K562 (cell line): Measurements from ENCODE around the gene MTMR6. TPM values are rescaled to one million over a fixed set of nuclear protein-coding genes. Genes with fewer than 3 reads are reported as not detected.

Experiments
- ATAC-seq: fragments of 200-7000 bp; cut with Tn5 transposase; 3 replicates; pipeline ENCODE4 v1.9.1; 2020; ENCODE audit warnings: moderate library complexity
- Bru-seq: library from RNA; stranded (reverse); fragments of 400-500 nt; gene quantifications from one replicate; lab custom pipeline; 2021; lab: Mats Ljungman, UMichigan
- BruChase-seq, 2 experiments: library from RNA; stranded (reverse); fragments of 400-500 nt; gene quantifications; one replicate each; lab custom pipeline; 2021; lab: Mats Ljungman, UMichigan
- BruUV-seq: library from RNA; stranded (reverse); fragments of 400-500 nt; replicated peaks from 2 replicates; lab custom pipeline; 2021; lab: Mats Ljungman, UMichigan
- CTCF ChIA-PET: fragments of 300-600 bp; formaldehyde crosslinking; extraction: SDS; loops from one replicate; lab custom pipeline; 2021; ENCODE audit warnings: low intra/inter-chr PET ratio; lab: Yijun Ruan, JAX
- POLR2A ChIA-PET: fragments of 300-600, 350-650 bp; sonication (Branson Sonifier 250); formaldehyde crosslinking; extraction: SDS; loops from one replicate; lab custom pipeline; 2021; ENCODE audit warnings: antibody characterized with exemption, inconsistent platforms; lab: Yijun Ruan, JAX
- DNase-seq, 4 experiments: peaks; one replicate each; pipeline versions ENCODE4 v3.0.0 to v3.0.0-alpha.2; 2011 to 2018; ENCODE audit warnings: low spot score in 3 of 4, mixed read lengths in 3 of 4; ENCODE audit errors: extremely low read depth in 1 of 4
- FAIRE-seq: peaks from 2 replicates; lab custom pipeline; 2011; peaks lifted over from hg19 to GRCh38; lab: Jason Lieb, UNC
- H2AFZ ChIP-seq: 2 replicates; pipeline ENCODE4 v1.6.0; 2011; ENCODE audit warnings: low read depth, low read length, control low read depth, inconsistent platforms
- H3K27ac ChIP-seq: fragments of 200-600 bp; 3 replicates; pipeline ENCODE4 v1.8.0; 2011; ENCODE audit warnings: low read depth, mild to moderate bottlenecking, control low read depth, inconsistent platforms, low read length, moderate library complexity, mixed read lengths; ENCODE audit errors: extremely low read depth
- H3K27me3 ChIP-seq, 2 experiments: fragments of 300-600 bp in 1 of 2; 2 replicates in 1 of 2; 3 replicates in 1 of 2; pipeline versions ENCODE4 v1.6.0 to v1.8.0; 2011; ENCODE audit warnings: inconsistent platforms in 2 of 2, low read length in 2 of 2, mild to moderate bottlenecking in 1 of 2, mixed read lengths in 1 of 2, moderate library complexity in 1 of 2; ENCODE audit not compliant: control insufficient read depth in 2 of 2, insufficient read depth in 2 of 2
- H3K36me3 ChIP-seq: fragments of 300-600 bp; 3 replicates; pipeline ENCODE4 v1.8.0; 2011; ENCODE audit warnings: mild to moderate bottlenecking, low read length, inconsistent platforms; ENCODE audit not compliant: control insufficient read depth, insufficient read depth
- H3K4me1 ChIP-seq, 2 experiments: fragments of 200-600 bp in 1 of 2; replicated peaks in 1 of 2; 2 replicates in 1 of 2; 3 replicates in 1 of 2; pipeline versions ENCODE4 v1.5.1 to v1.8.0; 2011; ENCODE audit warnings: inconsistent platforms in 2 of 2, low read length in 2 of 2, mild to moderate bottlenecking in 1 of 2, mixed read lengths in 1 of 2, moderate library complexity in 1 of 2; ENCODE audit not compliant: control insufficient read depth in 2 of 2, insufficient read depth in 2 of 2
- H3K4me2 ChIP-seq: 2 replicates; pipeline ENCODE4 v1.6.1; 2011; ENCODE audit warnings: low read length, control low read depth, inconsistent platforms, mixed read lengths; ENCODE audit not compliant: insufficient read depth
- H3K4me3 ChIP-seq: fragments of 200-600 bp; sonication (generic), shearing (Covaris generic); 2 replicates; pipeline ENCODE4 v1.5.1; 2016; ENCODE audit warnings: control low read depth, inconsistent platforms
- H3K79me2 ChIP-seq: fragments of 200-600 bp; 3 replicates; pipeline ENCODE4 v1.8.0; 2011; ENCODE audit warnings: low read length, inconsistent platforms; ENCODE audit not compliant: control insufficient read depth, insufficient read depth
- H3K9ac ChIP-seq, 2 experiments: 2 replicates each; pipeline versions ENCODE4 v1.6.0 to v1.6.1; 2011; ENCODE audit warnings: low read depth in 2 of 2, low read length in 2 of 2, control low read depth in 1 of 2, inconsistent platforms in 1 of 2, mild to moderate bottlenecking in 1 of 2, mixed read lengths in 1 of 2; ENCODE audit not compliant: insufficient read depth in 1 of 2
- H3K9me1 ChIP-seq: one replicate; pipeline ENCODE4 v1.6.0; 2011; ENCODE audit warnings: inconsistent platforms, mild to moderate bottlenecking, low read length, moderate library complexity; ENCODE audit not compliant: control insufficient read depth, insufficient read depth
- H3K9me3 ChIP-seq: replicated peaks from 2 replicates; pipeline ENCODE4 v1.5.1; 2011; ENCODE audit warnings: low read depth, low read length, inconsistent platforms; ENCODE audit not compliant: control insufficient read depth, insufficient read depth
- H4K20me1 ChIP-seq: replicated peaks from 2 replicates; pipeline ENCODE4 v1.6.1; 2011; ENCODE audit warnings: low read length, inconsistent platforms, mixed read lengths; ENCODE audit not compliant: control insufficient read depth, insufficient read depth
- BDP1 ChIP-seq: IDR thresholded peaks from 3 replicates; pipeline ENCODE4 v1.6.1; 2011; ENCODE audit not compliant: insufficient read length, insufficient read depth
- COPS2 ChIP-seq: fragments of 450-650 bp; conservative IDR thresholded peaks from 2 replicates; pipeline ENCODE4 v1.6.1; 2016; ENCODE audit warnings: mild to moderate bottlenecking, moderate library complexity
- FOSL1 ChIP-seq: fragments of 200-800 bp; sonication (Bioruptor generic); conservative IDR thresholded peaks from 2 replicates; pipeline ENCODE4 v1.6.1; 2016; ENCODE audit warnings: missing genetic modification characterization, missing compliant biosample characterization
- KLF16 ChIP-seq: IDR thresholded peaks from 2 replicates; pipeline ENCODE4 v1.6.1; 2016; ENCODE audit warnings: antibody characterized with exemption
- MTA1 ChIP-seq: fragments of 450-650 bp; IDR thresholded peaks from 2 replicates; pipeline ENCODE4 v1.6.1; 2017; ENCODE audit warnings: borderline replicate concordance
- PRPF4 ChIP-seq: fragments of 200-400 bp; formaldehyde crosslinking; IDR thresholded peaks from one replicate; pipeline ENCODE4 v1.6.1; 2017; ENCODE audit warnings: low read length, low read depth, mild to moderate bottlenecking; ENCODE audit not compliant: insufficient read depth, poor library complexity, severe bottlenecking
- RAD21 ChIP-seq, 2 experiments: fragments of 250-450 bp in 1 of 2; fragments of 450-650 bp in 1 of 2; sonication (Bioruptor Pico) in 1 of 2; formaldehyde crosslinking in 1 of 2; IDR thresholded peaks in 1 of 2; conservative IDR thresholded peaks in 1 of 2; 2 replicates each; pipeline versions ENCODE4 v1.4.0 to v1.8.0; 2020 to 2022; ENCODE audit warnings: mild to moderate bottlenecking in 2 of 2, moderate library complexity in 1 of 2
- SIN3B ChIP-seq: fragments of 450-650 bp; IDR thresholded peaks from 2 replicates; pipeline ENCODE4 v1.6.1; 2017; ENCODE audit warnings: low read depth, mild to moderate bottlenecking, moderate library complexity
- TFAP4 ChIP-seq: sonication (generic); formaldehyde crosslinking; IDR thresholded peaks from 2 replicates; pipeline ENCODE4 v1.8.0; 2022; ENCODE audit warnings: missing genetic modification reagents, mild to moderate bottlenecking, moderate library complexity, borderline replicate concordance
- ZEB2 ChIP-seq: fragments of 450-650 bp; IDR thresholded peaks from 2 replicates; pipeline ENCODE4 v1.6.1; 2016
- WGBS: fragments of 100-300 bp; shearing (Covaris generic); methylation state at CpG from one replicate; pipeline ENCODE4 v1.1.6; 2016; ENCODE audit warnings: low coverage, mixed read lengths; ENCODE audit not compliant: insufficient coverage; ENCODE audit errors: missing lambda C conversion rate; 5-methylcytosine and 5-hydroxymethylcytosine counted together
- in situ Hi-C: fragments of 300-500 bp; cut with MboI; formaldehyde crosslinking; loops from 4 replicates; pipeline ENCODE4 v1.15.0; 2018; ENCODE audit warnings: inconsistent platforms, mixed read lengths
- intact Hi-C: fragments of 100-400 bp; cut with micrococcal nuclease; formaldehyde crosslinking; loops from 2 replicates; pipeline ENCODE4 v1.14.2; 2022
- long read RNA-seq, 3 experiments: library from polyadenylated mRNA in 2 of 3; library from RNA in 1 of 3; unstranded in 2 of 3; stranded (forward) in 1 of 3; transcript quantifications; one replicate each; pipeline ENCODE4 v2.0.0, GENCODE V29; 2019 to 2022
- polyA minus RNA-seq, 3 experiments: library from RNA; depleted of rRNA, polyadenylated mRNA; stranded (reverse); fragments of >200 nt; gene quantifications; 2 replicates each; pipeline ENCODE4 v1.2.3, GENCODE V29; 2011
- polyA plus RNA-seq, 8 experiments: library from polyadenylated mRNA; depleted of rRNA in 4 of 8; stranded (reverse) in 5 of 8; unstranded in 3 of 8; fragments of >200 nt; fragmentation: Nextera tagmentation in 2 of 8; fragmentation: Illumina TruSeq in 1 of 8; extraction: Ambion mirVana in 2 of 8; extraction: Trizol in 1 of 8; gene quantifications; 2 replicates each; pipeline versions ENCODE4 v1.2.1 to v1.2.3, GENCODE V29; 2011 to 2014; ENCODE audit warnings: inconsistent platforms in 1 of 8, missing spikeins in 1 of 8
- total RNA-seq, 7 experiments: library from RNA; depleted of rRNA in 6 of 7; stranded (reverse); fragments of >200 nt in 6 of 7; fragmentation: Illumina TruSeq in 2 of 7; extraction: Trizol in 2 of 7; gene quantifications; 2 replicates each; pipeline versions ENCODE4 v1.2.1 to v1.2.3, GENCODE V29; 2011 to 2021; ENCODE audit warnings: low replicate concordance in 1 of 7
- TF ChIP-seq, protein P1 (sequence below): fragments of 150-350 bp; conservative IDR thresholded peaks from 2 replicates; pipeline ENCODE4 v1.6.1; 2014; ENCODE audit warnings: low read length

Gene MTMR6
- total RNA-seq (2011; cell fraction: chromatin; rRNA removed; ENCODE audit: low replicate concordance), result 2.0 and 6.5 TPM in 2 replicates
- 1.3 and 2.0 TPM in 2 replicates for total RNA-seq (2011; cell fraction: nucleolus; rRNA removed)
- total RNA-seq (2011; cell fraction: nucleoplasm; rRNA removed), result 2.0 and 4.0 TPM in 2 replicates
- total RNA-seq (2014; rRNA removed) (5.7 and 6.4 TPM in 2 replicates), total RNA-seq (2014; rRNA removed; fragmentation: Illumina TruSeq; extraction: Trizol) (10.8 and 12.2 TPM in 2 replicates), total RNA-seq (2015; rRNA removed; fragmentation: Illumina TruSeq; extraction: Trizol) (8.4 and 8.5 TPM in 2 replicates), total RNA-seq (2021) (7.8 and 8.2 TPM in 2 replicates), polyA plus RNA-seq (2011; rRNA removed) (4.8 and 7.7 TPM in 2 replicates), polyA plus RNA-seq (2014; fragmentation: Illumina TruSeq; extraction: Trizol) (6.8 and 7.7 TPM in 2 replicates), polyA plus RNA-seq (2014; fragmentation: Nextera tagmentation; extraction: Ambion mirVana) (1 to 10 TPM; 3.9 to 4.5 TPM), polyA plus RNA-seq (2014; rRNA removed) (4.5 TPM in 2 replicates), polyA minus RNA-seq (2011; rRNA and poly(A)+ RNA removed) (8.5 and 9.5 TPM in 2 replicates), Bru-seq, nascent RNA (percentile 68 among the genes with signal in this experiment), BruChase-seq, experiment 1, labeled RNA remaining after a 2-hour chase (percentile 74 among the genes with signal in this experiment), BruChase-seq, experiment 2, labeled RNA remaining after a 6-hour chase (percentile 76 among the genes with signal in this experiment)
- polyA plus RNA-seq (2011; cell fraction: cytosol; rRNA removed), result 1.8 and 2.7 TPM in 2 replicates
- polyA plus RNA-seq (2011; cell fraction: nucleus; rRNA removed), result 1.5 and 1.9 TPM in 2 replicates
- 4.8 and 6.6 TPM in 2 replicates for polyA plus RNA-seq (2012)
- 3.3 and 8.4 TPM in 2 replicates for polyA minus RNA-seq (2011; cell fraction: cytosol; rRNA and poly(A)+ RNA removed)
- 1.6 and 2.8 TPM in 2 replicates for polyA minus RNA-seq (2011; cell fraction: nucleus; rRNA and poly(A)+ RNA removed)
- long read RNA-seq, experiment 1, full-length matches to known transcripts, result 53 of 69 reads
- long read RNA-seq, experiment 1, partial matches to known transcripts, result 8 of 69 reads
- long read RNA-seq, experiment 1, other reads (novel, unspliced or antisense), result 8 of 69 reads
- long read RNA-seq, experiment 2, partial matches to known transcripts, result 0 of 10 reads
- long read RNA-seq, experiment 2, other reads (novel, unspliced or antisense), result 10 of 10 reads
- long read RNA-seq, experiment 3, full-length matches to known transcripts, result 4 of 8 reads
- long read RNA-seq, experiment 3, partial matches to known transcripts, result 4 of 8 reads
- long read RNA-seq, experiment 3, other reads (novel, unspliced or antisense), result 0 of 8 reads

GRCh38 chr13:25286969-25287961 is at the start of gene MTMR6:
Gene MTMR6, minus strand, starts transcription at chr13:25287488. Its CDS starts 241 bp downstream, at chr13:25287247.
- peak within 1 kb of the TSS; percentile 81 to 96 for H3K9ac ChIP-seq
- H3K9me1 ChIP-seq, result no peaks in the 10 kb centered on the region
- no TSS peak for BruUV-seq
- in situ Hi-C loops, result no loop called here
- peak within 1 kb of the TSS; percentile 92 for H3K4me2 ChIP-seq
- peaks cover 17% of the 10 kb centered on the region for H3K79me2 ChIP-seq
- H3K27me3 ChIP-seq, result no peaks in the 10 kb centered on the region
- peak within 1 kb of the TSS; percentile 81 for H3K4me3 ChIP-seq
- POLR2A ChIA-PET, result no interaction called here
- H2AFZ ChIP-seq, result peak within 1 kb of the TSS; percentile 83
- no peaks in the 10 kb centered on the region for H3K9me3 ChIP-seq
- peaks cover 8 to 11% of the 10 kb centered on the region in 2 experiments; a peak in 4 of 5 replicates for H3K4me1 ChIP-seq
- no peaks in the 10 kb centered on the region for H3K36me3 ChIP-seq
- intact Hi-C loops, result no loop called here
- DNase-seq, result peak; percentile 86 to 89 (median 86)
- 3% methylated on average over 21 of the region's 65 CpGs for WGBS
- peak within 1 kb of the TSS; percentile 63; the same call in 2 of the 3 replicates for H3K27ac ChIP-seq
- peak; percentile 54 for FAIRE-seq
- ATAC-seq, result peak; percentile 96
- CTCF ChIA-PET, result no interaction called here
- H4K20me1 ChIP-seq, result no peaks in the 10 kb centered on the region
- TF ChIP-seq KLF16 (peak; percentile 19; the same call in 1 of the 2 replicates), BDP1 (no peak), SIN3B (peak; percentile 43; the same call in 1 of the 2 replicates), TFAP4 (CRISPR knock-in tag) (peak; percentile 62; the same call in 1 of the 2 replicates), PRPF4 (no peak), RAD21 (CRISPR knock-in tag; conservative IDR thresholded peaks at IDR 0.05 in 1 of 2, IDR thresholded peaks at IDR 0.05 in 1 of 2) (peak in 1 of 2 experiments; percentile 48; a peak in 2 of 4 replicates), COPS2 (no peak), MTA1 (0 out of 2 replicates have a peak, but pooled peaks have one; percentile 52), FOSL1 (tag) (0 out of 2 replicates have a peak, but pooled peaks have one; percentile 14), ZEB2 (no peak)
- TF ChIP-seq, protein P1, sequence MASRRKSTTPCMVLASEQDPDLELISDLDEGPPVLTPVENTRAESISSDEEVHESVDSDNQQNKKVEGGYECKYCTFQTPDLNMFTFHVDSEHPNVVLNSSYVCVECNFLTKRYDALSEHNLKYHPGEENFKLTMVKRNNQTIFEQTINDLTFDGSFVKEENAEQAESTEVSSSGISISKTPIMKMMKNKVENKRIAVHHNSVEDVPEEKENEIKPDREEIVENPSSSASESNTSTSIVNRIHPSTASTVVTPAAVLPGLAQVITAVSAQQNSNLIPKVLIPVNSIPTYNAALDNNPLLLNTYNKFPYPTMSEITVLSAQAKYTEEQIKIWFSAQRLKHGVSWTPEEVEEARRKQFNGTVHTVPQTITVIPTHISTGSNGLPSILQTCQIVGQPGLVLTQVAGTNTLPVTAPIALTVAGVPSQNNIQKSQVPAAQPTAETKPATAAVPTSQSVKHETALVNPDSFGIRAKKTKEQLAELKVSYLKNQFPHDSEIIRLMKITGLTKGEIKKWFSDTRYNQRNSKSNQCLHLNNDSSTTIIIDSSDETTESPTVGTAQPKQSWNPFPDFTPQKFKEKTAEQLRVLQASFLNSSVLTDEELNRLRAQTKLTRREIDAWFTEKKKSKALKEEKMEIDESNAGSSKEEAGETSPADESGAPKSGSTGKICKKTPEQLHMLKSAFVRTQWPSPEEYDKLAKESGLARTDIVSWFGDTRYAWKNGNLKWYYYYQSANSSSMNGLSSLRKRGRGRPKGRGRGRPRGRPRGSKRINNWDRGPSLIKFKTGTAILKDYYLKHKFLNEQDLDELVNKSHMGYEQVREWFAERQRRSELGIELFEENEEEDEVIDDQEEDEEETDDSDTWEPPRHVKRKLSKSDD, result no peak
